GM21381 (cell line): ENCODE measurements around the gene ETNPPL.
A peak's percentile ranks its signal among the peaks of the same experiment; 100 is the strongest.

Source experiments
- ATAC-seq: cut with Tn5 transposase; IDR thresholded peaks from one replicate; pipeline ENCODE4 v1.9.1; 2021; ENCODE audit warnings: mild to moderate bottlenecking, moderate library complexity; ENCODE audit not compliant: unreplicated experiment

Gene ETNPPL

DNA sequence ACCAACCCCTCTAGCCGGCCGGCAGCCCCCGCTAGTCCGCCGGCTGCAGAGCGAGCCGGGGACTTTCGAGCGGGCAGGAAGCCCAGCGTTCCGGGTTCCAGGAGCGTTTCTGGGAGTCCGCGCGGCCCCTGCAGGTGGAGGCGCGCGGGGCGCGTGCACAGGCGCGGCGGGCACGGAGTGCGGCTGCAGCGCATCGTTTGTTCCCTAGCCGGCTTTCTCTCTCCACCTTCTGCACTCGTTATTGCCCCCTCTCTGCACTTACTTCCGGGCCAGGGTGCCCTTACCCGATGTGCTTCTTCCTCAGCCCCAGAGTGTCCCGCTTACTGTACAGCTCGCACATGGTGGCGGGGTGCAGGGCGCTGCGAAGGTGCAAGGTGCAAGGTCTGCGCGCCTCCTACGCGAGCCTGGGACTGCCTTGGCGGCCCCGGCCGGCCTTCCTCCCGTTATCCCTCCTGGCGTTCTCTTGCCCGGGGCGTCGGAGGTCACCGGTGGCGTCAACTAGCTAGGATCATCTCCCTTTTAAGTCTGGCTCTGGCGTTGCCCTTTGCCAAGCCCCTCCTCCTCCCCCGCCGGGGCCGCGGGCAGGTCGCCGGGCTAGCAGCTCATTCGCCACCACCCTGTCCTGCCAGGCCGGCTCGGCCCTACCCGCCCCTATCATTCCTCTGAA is at the start of gene ETNPPL:
Gene ETNPPL (minus strand): TSS at position 495 of the 667 bp plus-strand sequence. CDS start 155 bp downstream, at position 340.
- ATAC-seq: peak; percentile 48

DNA sequence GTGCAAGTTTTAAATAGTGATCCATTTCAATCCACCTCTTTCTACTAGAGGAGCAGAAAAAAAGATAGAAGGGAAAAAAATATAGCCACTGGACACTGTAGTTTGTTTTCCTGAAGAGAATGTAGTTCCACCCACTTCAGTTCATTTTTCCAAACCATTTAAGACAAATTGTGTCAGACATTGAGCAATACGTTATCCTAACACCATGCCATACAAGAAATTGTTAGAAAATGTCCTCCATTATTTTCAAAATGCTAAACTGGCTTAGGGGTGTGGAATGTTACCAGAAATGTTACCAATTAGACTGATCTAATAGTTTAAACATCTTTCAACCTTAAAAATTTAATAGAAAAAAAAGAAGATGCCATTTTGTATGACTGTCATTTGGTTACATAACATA is 48.6 kb upstream of the ETNPPL start:
- ATAC-seq: no peak

DNA sequence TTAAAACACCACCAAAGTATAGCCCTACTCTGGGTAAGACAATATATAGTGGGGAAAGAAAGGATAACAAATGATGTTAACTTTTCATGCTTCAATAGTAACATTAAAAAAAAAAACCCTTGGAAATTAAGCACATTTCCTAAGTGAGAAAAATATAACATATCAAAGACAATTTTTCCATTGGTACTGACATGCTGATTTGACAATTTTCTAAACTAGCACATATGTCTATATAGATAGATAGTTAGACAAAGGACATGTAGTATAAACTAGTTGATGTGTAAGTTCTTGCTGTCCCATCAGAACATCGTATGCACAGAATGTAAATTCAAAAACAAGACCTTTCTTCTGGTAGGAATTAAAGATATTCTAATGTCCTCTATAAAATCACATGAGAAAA is 47.2 kb upstream of the ETNPPL start:
- no peak for ATAC-seq

DNA sequence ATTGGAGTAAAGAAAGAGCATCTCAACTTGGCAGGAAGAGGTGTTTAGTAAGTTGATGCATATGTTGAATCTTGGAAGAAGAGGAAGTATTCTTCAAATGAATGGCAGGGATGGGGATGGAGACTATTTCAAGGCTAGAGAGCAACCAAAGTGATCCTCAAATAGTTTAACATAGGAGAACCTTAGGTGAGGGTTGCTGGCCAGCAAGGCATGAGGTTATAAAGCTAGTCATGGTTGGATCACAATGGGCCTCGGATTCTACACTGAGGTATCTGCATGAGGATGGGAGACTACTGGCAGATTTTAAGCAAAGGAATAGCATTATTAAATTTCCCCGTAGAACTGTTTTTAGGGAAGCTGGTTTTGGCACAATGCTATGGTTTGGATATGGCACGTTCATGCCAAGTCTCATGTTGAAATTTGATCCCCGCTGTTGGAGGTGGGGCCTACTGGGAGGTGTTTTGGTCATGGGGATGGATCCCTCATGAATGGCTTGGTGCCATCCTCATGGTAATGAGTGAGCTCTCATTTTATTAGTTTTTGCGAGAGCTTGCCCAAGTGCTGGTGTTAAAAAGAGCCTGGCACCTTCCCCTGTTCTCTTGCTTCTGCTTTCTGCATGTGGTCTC is 41.9 kb upstream of the ETNPPL start:
- no peak for ATAC-seq

DNA sequence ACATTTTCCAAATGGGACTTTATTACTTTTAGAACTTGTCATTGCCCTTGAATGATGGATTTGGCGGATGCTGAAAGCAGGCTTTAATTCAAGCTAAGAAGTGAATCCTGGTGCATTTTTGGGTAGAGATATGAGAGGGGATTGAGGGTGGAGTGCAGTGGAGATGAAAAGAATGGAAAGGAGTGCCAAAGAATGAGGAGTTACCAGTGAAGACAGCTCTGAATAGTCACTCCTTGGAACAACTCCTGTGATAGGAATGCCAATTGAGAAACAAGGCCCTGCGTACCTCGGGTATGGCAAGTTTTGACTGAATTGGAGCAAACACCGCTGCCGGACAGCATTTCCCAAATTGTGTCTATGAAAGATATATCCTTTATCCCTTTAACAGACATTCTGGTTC is 36.5 kb upstream of the ETNPPL start:
- ATAC-seq: no peak

DNA sequence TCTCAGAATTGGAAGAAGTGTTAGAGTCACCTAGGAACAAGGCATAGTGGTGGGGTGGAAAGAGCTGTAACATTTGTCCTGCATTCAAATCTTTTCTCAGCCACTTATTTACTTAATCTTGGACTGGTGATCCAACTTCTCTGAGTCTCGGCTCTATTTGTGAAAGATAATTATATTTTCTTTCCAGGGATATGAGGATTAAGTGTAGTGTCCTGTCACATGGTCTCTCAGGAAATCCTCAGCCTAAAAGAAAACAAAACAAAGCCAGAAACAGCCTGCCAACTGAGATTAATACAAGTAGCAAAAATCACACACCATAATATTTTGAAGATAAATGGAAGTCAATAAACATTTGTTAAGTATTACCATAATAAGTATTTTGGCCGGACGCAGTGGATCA is 33.3 kb upstream of the ETNPPL start:
- no peak for ATAC-seq

DNA sequence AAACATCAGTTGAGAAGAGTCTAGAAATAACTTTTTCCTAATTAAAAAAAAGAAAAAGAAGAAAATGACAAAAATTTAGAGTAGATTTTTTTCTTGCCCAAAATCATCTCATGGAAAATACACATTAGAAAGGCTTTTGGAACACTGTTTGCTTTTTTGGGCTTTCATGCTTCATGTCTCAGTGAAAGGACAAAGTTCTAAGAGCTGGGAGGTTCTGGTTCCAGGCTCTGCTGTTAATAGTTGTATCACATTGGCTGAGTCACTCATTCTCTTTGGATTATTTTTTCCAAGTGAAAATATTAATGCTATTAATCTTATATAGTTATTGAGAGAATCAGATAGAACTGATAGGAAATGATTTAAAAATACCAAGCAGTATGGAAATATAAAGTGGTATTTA is 32.9 kb upstream of the ETNPPL start:
- no peak for ATAC-seq

DNA sequence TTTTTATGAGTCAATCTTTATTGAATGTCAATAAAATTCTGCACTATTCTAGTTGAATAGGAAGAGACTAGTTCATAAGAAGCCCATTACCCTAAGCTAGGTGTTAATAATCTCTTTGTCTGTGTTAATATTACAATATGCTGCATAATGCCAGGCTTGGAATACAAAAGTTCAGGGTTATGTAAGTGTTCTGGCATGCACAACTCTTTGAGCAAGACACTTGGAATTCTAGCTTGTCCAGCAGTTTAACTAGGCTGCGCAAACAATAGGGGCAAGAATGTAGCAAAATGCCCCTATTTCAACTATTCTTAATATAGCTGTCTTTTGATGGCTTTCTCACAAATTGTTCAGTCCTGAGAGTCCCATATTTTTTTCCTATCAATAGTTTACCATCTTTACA is 31.3 kb upstream of the ETNPPL start:
- no peak for ATAC-seq

DNA sequence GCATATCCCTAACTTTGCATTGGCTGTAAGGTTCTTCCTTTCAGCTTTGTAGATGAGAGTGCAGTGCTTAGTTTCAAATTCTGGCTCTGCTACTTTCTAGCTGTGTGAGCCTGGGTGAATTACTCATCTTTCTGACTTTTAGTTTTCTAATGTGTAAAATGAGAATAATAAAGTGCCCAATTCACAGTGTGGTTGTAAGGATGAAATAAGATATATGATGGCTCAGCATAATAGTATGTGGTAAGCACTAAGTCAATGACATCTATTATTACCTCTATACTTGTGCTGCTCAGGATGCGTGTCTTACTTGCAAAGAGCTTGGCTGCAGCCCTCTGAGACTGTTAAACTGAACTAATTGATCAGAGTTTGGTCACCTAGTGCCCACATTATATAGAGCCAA is 30.6 kb upstream of the ETNPPL start:
- no peak for ATAC-seq

DNA sequence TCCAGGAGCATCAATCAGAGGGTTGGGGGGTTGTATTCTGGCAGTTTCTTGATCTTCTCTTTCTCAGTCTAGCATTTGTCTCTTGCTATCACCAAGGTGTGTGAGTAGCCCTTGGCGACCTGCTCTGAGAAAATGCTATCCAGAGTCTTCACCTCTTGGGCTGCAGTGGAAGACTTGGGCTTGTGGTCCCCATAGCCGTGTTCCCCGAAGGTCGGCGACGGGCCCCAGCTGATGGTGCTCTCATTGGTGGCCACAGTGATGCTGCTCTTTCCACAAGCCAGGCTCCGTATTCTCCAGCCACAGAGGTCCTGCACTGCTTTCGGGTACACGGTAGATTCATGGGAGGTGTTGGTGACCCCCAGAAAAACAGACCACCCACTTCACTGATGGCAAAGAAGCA is 25.9 kb upstream of the ETNPPL start:
- no peak for ATAC-seq

DNA sequence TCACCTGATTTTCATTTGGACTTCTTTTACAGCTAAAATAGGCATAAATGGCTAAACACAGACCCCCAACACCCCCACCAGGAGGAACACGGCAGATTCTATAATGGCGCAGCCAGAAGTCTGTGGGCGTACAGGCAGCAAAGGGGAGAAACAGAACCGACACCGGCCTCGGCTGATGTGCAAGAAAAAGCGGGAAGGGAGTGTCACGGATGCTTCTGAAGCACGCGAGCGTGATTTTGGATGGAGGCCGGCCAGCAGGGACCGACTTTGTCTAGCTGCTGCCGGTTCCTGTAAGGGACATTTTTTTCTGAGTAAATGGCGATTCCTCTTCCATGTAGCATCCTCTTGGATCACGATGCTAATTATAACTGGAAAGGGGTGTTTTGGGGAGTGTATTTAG is 24.9 kb upstream of the ETNPPL start:
- ATAC-seq: no peak

DNA sequence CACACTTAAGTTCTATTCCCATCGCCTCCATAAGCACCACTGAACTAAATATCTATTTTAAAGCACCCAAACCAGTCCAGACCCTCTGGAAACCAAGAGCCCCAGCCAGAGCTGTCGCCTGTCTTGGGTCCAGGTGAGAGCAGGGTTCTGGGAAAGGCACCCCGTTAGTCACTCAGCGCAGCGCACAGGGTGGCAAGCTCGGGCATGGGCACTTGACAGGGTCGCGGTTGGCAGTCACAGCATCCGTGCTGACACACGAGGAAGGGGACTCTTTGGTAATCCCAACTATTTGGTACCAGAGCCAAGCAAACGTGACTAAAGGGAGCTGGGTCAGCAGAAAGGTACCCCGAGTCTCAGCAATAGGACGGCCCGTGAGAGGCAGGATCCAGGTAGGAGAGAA is 24.3 kb upstream of the ETNPPL start:
- ATAC-seq: no peak

DNA sequence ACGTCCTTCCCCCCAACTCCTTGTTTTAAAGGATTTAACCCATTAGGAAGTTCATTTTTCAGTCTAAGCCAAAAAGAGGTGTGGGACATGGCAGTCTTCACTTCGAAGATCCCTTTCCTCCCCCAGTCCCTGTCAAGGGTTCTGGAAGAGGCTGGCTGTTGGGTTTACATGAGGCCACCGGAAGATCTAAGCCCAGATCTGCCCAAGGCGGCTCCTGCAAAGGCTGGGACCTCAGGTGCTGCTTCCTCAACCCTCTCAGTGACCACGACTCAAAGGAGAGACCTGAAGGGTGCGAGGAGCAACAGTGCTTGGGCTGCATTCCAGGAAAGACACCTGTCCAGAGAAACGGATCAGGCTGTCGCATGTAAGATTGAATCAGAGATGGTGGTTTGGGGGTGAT is 23.5 kb upstream of the ETNPPL start:
- no peak for ATAC-seq

DNA sequence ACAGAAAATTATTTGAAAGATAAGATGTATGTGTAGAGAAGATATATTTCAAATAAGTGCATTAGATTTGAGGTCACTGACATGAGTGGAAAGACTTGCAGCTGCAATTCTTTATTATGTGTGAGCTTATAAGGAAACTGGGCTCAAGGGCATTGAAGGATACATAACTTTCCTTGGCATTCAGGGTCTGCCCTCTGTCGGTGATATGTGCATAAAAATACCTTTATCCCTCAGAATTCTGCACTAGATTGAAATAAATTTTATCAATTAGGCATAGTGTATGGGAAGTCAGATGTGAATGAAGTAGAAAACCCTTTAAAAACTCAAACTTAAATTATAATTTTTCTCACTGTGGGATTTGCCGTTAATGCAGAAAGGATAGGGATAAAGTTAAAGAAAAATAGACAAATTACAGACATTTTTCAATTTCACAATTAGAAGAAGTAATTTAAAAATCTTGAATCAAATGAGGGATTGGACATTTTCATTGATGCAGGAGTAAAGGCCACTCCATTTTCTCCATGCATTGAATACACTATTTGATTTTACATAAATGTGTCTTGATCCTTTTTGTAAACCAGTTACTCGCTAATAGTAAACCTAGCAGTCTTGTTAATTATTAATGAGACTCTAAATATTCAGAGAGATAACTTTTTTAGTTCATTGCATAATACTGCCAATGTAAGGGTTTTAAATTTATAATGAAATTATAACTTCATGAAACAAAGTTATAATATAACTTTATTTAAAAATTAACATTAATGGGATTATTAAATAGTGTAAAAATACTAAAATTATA is 21.0 kb upstream of the ETNPPL start:
- no peak for ATAC-seq

DNA sequence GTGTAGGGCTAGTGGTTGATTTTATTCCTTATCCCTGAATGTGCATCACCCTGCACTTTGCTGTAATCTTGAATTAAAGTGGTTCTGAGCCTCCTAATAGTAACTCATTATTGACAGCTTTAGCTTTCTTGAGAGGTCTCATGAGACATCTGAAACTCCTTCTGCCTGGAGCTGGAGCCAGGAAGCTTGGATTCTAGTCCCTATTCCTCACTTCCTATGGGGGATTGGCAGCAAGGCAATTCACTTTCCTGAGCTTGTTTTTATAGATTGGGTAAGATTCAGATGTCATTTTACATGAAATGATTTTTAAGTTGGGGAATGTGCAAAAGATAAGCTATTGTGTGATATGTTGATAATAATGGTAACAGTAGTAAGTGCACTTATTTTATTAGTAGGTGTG is 17.1 kb upstream of the ETNPPL start:
- no peak for ATAC-seq

DNA sequence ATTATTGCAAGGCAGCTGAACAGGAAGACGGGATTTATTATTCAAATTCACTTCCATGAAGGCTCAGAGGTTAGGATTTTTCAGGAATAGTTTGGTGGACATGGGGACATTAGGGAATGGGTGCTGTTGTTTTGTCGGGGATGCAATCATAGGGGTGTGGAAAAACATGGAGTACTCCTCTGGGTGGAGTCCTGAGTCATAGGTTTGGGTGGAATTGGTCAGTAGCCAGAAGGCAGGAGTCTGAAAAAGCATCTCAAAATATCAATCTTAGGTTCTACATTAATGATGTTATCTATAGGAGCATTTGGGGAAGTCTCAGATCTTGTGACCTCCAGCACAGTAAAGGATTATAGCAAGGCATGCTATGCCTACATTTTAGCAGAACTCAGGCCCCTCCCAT is 14.5 kb upstream of the ETNPPL start:
- no peak for ATAC-seq

DNA sequence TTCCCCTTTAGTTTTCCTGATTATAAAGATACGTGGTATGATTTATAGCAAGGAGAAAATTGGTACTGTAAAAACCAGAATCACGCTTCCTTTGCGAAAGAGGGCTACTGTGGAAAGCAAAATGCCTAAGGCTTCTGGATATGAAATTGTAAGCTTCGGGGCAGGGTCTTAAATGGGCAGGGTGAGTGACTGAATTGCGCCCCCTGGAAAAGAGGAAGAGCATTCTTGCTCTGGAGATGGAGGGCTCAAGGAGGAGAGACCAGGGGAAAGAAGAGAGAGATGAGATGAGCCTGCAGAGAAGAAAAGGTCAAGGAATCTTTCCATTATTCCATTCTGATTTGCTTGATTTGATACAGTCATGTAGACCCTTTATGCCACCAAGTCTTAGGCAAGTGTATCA is 13.1 kb upstream of the ETNPPL start:
- no peak for ATAC-seq

DNA sequence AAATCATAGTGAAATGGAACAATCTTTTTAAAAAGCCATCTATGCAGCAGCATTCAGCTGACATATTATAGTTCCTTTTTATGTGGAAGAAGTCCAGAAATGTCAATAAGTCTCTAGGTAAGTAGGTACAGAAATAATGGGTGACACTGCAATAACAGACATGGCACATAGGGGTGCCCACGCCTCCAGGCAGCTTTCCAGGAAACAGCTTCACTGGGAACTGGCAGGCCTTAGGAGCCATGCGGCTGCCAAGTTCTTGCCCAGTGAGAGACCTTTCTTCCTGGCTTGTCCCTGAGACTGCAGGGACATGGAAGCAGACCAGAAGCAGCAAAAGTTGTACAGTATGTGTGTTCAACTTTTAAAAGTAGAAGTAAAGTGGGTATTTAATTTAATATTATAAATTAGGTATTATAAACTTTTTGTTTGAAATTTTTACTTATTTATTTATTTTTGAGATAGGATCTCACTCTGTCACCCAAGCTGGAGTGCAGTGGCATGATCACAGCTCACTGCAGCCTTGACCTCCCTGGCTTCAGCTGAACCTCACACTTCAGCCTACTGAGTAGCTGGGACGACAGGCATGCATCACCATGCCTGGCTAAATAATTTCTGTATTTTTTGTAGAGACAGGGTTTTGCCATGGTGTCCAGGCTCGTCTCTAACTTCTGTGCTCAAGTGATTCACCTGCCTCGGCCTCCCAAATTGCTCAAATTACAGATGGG is 12.1 kb upstream of the ETNPPL start:
- ATAC-seq: no peak

DNA sequence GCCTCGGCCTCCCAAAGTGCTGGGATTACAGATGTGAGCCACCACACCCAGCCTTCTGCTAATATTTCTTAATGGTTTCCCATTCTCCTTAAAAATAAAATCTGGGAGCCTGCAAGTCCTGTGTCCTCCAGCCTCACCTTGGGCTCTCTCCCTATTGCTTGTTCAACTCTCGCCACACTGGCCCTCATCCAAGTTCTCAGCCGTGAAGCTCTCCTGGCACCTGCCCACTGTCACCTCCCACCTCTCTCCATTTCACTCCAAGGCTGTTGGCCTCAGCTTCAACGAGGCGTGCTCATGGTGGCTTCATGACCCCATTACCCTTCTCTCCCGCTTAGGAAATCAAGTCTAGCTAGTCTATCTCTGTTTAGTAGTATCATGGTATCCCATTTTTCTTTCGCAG is 9.5 kb upstream of the ETNPPL start:
- ATAC-seq: no peak

DNA sequence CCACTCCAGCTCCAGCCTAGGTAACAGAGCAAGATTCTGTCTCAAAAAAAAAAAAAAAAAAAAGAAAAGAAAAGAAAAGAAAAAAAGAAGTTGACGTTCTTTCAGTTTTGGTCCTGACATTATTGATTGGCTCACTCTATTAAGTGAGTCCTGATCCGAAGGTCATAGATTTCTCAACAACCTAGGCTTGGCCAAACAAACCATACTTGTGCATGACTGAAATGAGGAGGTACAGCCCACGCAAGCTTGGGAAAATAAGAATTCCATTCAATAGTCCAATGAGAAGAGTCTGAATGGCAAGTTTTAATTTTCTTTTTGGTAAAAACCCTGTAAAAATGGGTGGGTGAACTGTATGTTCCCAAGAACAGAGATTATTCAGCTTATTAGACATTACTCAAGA is 3.2 kb upstream of the ETNPPL start:
- no peak for ATAC-seq

DNA sequence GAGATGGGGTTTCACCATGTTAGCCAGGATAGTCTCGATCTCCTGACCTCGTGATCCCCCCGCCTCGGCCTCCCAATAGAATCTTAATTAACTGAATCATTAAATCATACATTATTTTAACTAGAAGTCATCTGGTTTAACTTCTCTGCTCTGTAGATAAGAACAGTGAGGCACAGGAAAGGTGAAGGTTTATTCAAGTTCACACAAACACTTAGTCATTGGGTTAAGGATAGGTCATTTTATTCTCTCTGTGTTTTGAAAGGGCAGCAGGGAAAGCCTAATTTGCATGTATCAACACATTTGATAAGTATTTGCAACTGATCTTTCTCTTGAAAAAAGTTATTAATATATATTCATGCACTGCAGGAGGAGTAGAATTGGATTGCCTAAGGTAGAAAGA is 1.1 kb upstream of the ETNPPL start:
- ATAC-seq: no peak

DNA sequence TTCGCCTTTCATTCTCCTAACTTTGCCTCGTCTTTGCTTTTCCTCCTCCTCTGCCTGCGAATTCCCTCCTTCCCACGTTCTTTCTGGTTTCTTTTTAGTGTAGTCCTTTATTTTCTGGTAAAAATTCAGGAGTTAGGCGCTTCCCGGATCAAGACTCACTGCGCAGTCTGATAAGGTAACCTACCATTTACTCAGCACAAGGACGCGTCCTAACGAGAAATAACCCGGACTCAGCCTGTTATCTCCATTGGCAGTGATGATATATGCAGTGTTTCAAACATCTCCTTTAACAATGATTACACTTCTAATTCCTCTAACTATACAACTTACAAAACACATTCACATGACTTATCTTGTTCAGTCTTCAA is 357 bp upstream of the ETNPPL start:
- no peak for ATAC-seq
